Glutamatergic neuron (in vitro differentiated cells): ENCODE results near the gene RGL2. TPM values are rescaled to one million over a fixed set of nuclear protein-coding genes. Genes with fewer than 3 reads are reported as not detected.
A peak's percentile ranks its signal among the peaks of the same experiment; 100 is the strongest.

Source experiments
- DNase-seq: peaks from one replicate; pipeline ENCODE4 v3.0.0; 2022
- H3K27ac Mint-ChIP-seq: one replicate; pipeline ENCODE4 v1.8.0; 2020; ENCODE audit warnings: mild to moderate bottlenecking, mixed read lengths, inconsistent platforms; ENCODE audit not compliant: unreplicated experiment
- H3K27me3 Mint-ChIP-seq: one replicate; pipeline ENCODE4 v1.8.0; 2020; ENCODE audit warnings: mild to moderate bottlenecking, moderate library complexity, mixed read lengths, inconsistent platforms; ENCODE audit not compliant: unreplicated experiment
- H3K36me3 Mint-ChIP-seq: one replicate; pipeline ENCODE4 v1.8.0; 2020; ENCODE audit warnings: mild to moderate bottlenecking, mixed read lengths, inconsistent platforms; ENCODE audit not compliant: unreplicated experiment
- H3K4me1 Mint-ChIP-seq: one replicate; pipeline ENCODE4 v1.8.0; 2020; ENCODE audit warnings: mild to moderate bottlenecking, low read depth, mixed read lengths, inconsistent platforms; ENCODE audit not compliant: unreplicated experiment
- H3K4me3 Mint-ChIP-seq: one replicate; pipeline ENCODE4 v1.8.0; 2020; ENCODE audit warnings: mild to moderate bottlenecking, mixed read lengths, inconsistent platforms; ENCODE audit not compliant: unreplicated experiment
- H3K9me3 Mint-ChIP-seq: one replicate; pipeline ENCODE4 v1.8.0; 2020; ENCODE audit warnings: mild to moderate bottlenecking, moderate library complexity, mixed read lengths, inconsistent platforms; ENCODE audit not compliant: unreplicated experiment
- CTCF ChIP-seq: fragments of 200-600 bp; sonication (generic); IDR thresholded peaks from one replicate; pipeline ENCODE4 v1.5.0; 2021; ENCODE audit not compliant: partially characterized antibody, unreplicated experiment
- total RNA-seq: library from RNA; stranded (reverse); fragmentation: NEBNext Ultra II Directional; extraction: Animal tissue kit (Norgen Biotek cat#: 25700); gene quantifications from one replicate; pipeline ENCODE4 v1.2.1, GENCODE V29; 2021; ENCODE audit not compliant: unreplicated experiment

The RGL2 gene
- total RNA-seq, 1 donor from 2014 or later = 61.3 TPM

DNA sequence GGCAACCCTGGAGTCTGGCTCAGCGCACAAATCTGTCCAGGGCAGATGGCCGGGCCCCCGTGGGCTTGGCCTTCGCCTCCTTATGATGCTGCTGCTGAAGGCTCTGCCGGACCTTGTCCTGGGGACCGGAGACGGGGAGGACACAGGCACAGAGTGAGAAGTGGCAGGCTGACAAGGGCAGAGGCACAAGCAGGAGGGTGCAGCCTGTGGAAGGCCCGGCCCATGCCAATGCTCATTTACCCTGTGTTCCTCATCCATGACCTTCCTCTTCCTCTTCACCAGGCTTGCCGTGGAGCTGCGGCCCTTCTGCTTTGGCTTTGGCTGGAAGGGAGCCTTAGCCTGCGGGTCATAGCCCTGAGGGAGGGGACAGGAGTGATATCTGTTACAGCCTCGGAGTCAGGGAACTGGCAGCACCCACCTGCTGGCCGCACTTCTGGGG lies 19.5 kb downstream of the RGL2 start:
- Mint-ChIP-seq H3K27ac (peak overlapping the region; percentile 50), H3K4me1 (peaks cover 29% of the 10 kb centered on the region), H3K9me3 (peaks cover 3% of the 10 kb centered on the region), H3K4me3 (peak overlapping the region; percentile 67), H3K36me3 (no peaks in the 10 kb centered on the region), H3K27me3 (peaks cover 9% of the 10 kb centered on the region)
- DNase-seq = no peak
- TF ChIP-seq CTCF = no peak

DNA sequence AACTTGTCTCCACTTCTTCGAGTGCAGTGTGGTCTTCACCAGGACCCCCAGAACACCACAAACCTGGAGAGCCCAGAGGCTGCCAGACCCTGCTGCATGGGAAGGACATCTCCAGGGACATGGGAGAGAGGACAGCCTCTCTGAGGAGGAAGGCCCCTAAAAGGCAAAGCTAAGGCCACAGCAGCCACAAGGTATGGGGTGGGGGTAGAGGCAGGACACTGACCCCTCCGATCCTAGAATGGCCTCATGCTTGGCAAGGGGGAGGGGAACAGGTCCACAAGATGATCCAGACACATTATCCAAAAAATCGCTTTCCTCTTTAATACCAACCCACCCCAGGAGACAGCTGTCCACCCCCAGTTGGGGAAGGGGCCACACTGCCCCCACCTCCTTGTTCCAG lies 19.9 kb downstream of the RGL2 start:
- Mint-ChIP-seq H3K4me3 (peak overlapping the region; percentile 67), H3K9me3 (peaks cover 3% of the 10 kb centered on the region), H3K36me3 (no peaks in the 10 kb centered on the region), H3K4me1 (peaks cover 30% of the 10 kb centered on the region), H3K27ac (peak overlapping the region; percentile 50), H3K27me3 (peaks cover 9% of the 10 kb centered on the region)
- no peak for DNase-seq
- no peak for TF ChIP-seq CTCF

DNA sequence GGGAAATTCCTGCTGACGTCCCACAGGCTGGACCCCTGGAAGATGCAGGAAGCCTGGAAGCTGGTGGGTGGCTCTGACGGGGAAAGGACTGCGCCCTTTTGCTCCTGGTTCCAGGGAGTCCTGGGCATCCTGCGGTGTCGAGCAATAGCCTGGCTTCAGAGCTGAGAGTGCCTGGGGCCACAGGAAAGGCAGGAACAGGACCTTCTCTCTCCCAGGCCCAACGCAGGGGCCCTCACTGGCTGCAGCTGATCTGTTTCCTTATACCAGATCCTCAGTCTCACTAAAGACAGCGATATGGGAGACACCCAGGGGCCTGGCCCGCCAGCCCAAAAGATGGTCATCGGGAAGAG lies 20.4 kb downstream of the RGL2 start:
- H3K9me3 Mint-ChIP-seq = peaks cover 3% of the 10 kb centered on the region
- peaks cover 31% of the 10 kb centered on the region for H3K4me1 Mint-ChIP-seq
- no peak for DNase-seq
- H3K27me3 Mint-ChIP-seq = peaks cover 9% of the 10 kb centered on the region
- TF ChIP-seq CTCF = no peak
- H3K4me3 Mint-ChIP-seq = peak overlapping the region; percentile 67
- H3K36me3 Mint-ChIP-seq = no peaks in the 10 kb centered on the region
- H3K27ac Mint-ChIP-seq = peak overlapping the region; percentile 28

DNA sequence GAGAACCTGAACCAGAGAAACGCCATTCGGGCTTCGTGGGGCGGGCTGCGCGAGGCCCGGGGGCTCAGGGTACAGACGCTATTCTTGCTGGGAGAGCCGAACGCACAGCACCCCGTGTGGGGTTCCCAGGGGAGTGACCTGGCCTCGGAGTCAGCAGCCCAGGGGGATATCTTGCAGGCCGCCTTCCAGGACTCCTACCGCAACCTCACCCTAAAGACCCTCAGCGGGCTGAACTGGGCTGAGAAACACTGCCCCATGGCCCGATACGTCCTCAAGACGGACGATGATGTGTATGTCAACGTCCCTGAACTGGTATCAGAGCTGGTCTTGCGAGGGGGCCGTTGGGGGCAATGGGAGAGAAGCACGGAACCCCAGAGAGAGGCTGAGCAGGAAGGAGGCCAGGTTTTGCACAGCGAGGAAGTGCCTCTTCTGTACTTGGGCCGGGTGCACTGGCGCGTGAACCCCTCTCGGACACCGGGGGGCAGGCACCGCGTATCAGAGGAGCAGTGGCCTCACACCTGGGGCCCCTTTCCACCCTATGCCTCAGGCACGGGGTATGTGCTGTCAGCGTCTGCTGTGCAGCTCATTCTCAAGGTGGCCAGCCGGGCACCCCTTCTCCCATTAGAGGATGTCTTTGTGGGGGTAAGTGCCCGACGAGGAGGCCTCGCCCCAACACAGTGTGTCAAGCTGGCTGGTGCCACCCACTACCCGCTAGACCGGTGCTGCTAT lies 20.9 kb downstream of the RGL2 start:
- peak overlapping the region; percentile 91 for H3K27ac Mint-ChIP-seq
- DNase-seq = no peak

More for the DNA sequence above, 20.9 kb downstream of the RGL2 start:
- Mint-ChIP-seq H3K36me3 (no peaks in the 10 kb centered on the region), H3K4me1 (peaks cover 35% of the 10 kb centered on the region), H3K4me3 (peak overlapping the region; percentile 91), H3K9me3 (peaks cover 3% of the 10 kb centered on the region), H3K27me3 (peaks cover 9% of the 10 kb centered on the region)
- TF ChIP-seq CTCF = no peak
